ENCODE results near the gene WEE1.

GRCh38 chr11:9527481-9528135 is 45.9 kb upstream of the WEE1 start:
- TF ChIP-seq CTCF (tag by site-specific recombination; IDR thresholded peaks at IDR 0.05) (no peak), ZNF335 (tag by site-specific recombination; conservative IDR thresholded peaks at IDR 0.05) (no peak), ZNF660 (tag by site-specific recombination; IDR thresholded peaks at IDR 0.05) (no peak), ZNF776 (tag by site-specific recombination; IDR thresholded peaks at IDR 0.05; ENCODE audit: borderline replicate concordance) (no peak), ZNF549 (tag by site-specific recombination; IDR thresholded peaks at IDR 0.05) (no peak), ZFP69B (tag by site-specific recombination; IDR thresholded peaks at IDR 0.05) (no peak), ZNF654 (tag by site-specific recombination; IDR thresholded peaks at IDR 0.05; ENCODE audit: low read depth) (no peak), REPIN1 (tag by site-specific recombination; IDR thresholded peaks at IDR 0.05; ENCODE audit: low read depth) (no peak)

All from HEK293 (cell line).